HEK293 (cell line): Measurements from ENCODE around the gene ZNF175.

Source experiments
- CTCF ChIA-PET: fragments of 350-600 bp; formaldehyde crosslinking; extraction: SDS; loops from one replicate; lab custom pipeline; 2021; ENCODE audit warnings: antibody characterized with exemption; lab: Yijun Ruan, JAX
- POLR2A ChIA-PET: fragments of 300-600 bp; formaldehyde crosslinking; extraction: SDS; loops from one replicate; lab custom pipeline; 2020; ENCODE audit warnings: antibody characterized with exemption, inconsistent platforms; lab: Yijun Ruan, JAX
- H3K27ac ChIP-seq: fragments of 200-500 bp; sonication (Bioruptor generic); 2 replicates; pipeline ENCODE4 v1.5.1; 2014; ENCODE audit warnings: low read depth, low read length, control low read depth, inconsistent platforms; ENCODE audit errors: extremely low read depth
- H3K36me3 ChIP-seq, 2 experiments: fragments of 200-500 bp in 1 of 2; sonication (Bioruptor generic) in 1 of 2; 1 replicate in 1 of 2; 2 replicates in 1 of 2; pipeline ENCODE4 v1.5.1; 2014 to 2017; ENCODE audit warnings: inconsistent platforms in 2 of 2, low read length in 2 of 2; ENCODE audit not compliant: control insufficient read depth in 2 of 2, insufficient read depth in 1 of 2
- H3K4me1 ChIP-seq: fragments of 200-500 bp; sonication (Bioruptor generic); 2 replicates; pipeline ENCODE4 v1.5.1; 2014; ENCODE audit warnings: mild to moderate bottlenecking, low read length, inconsistent platforms; ENCODE audit not compliant: control insufficient read depth, insufficient read depth
- H3K4me3 ChIP-seq: 2 replicates; pipeline ENCODE4 v1.5.1; 2011; ENCODE audit warnings: low read depth, mild to moderate bottlenecking, control low read depth, low read length, moderate library complexity
- H3K9me3 ChIP-seq: fragments of 200-500 bp; sonication (Bioruptor generic); 2 replicates; pipeline ENCODE4 v1.5.1; 2014; ENCODE audit warnings: low read depth, low read length, inconsistent platforms; ENCODE audit not compliant: control insufficient read depth, insufficient read depth
- GLIS2 ChIP-seq: fragments of 450-650 bp; formaldehyde crosslinking; IDR thresholded peaks from 2 replicates; pipeline ENCODE4 v1.5.1; 2016; ENCODE audit warnings: missing biosample characterization, missing genetic modification characterization
- HOXA7 ChIP-seq: sonication (generic); formaldehyde crosslinking; IDR thresholded peaks from 2 replicates; pipeline ENCODE4 v1.8.1; 2022; ENCODE audit warnings: missing genetic modification reagents, borderline replicate concordance
- KLF1 ChIP-seq: fragments of 450-650 bp; formaldehyde crosslinking; IDR thresholded peaks from 2 replicates; pipeline ENCODE4 v1.5.1; 2016; ENCODE audit warnings: missing biosample characterization, missing genetic modification characterization
- KLF10 ChIP-seq: fragments of 450-650 bp; IDR thresholded peaks from 2 replicates; pipeline ENCODE4 v1.5.1; 2018; ENCODE audit warnings: missing biosample characterization, mild to moderate bottlenecking, missing genetic modification characterization
- KLF7 ChIP-seq: fragments of 450-650 bp; formaldehyde crosslinking; IDR thresholded peaks from 2 replicates; pipeline ENCODE4 v1.5.1; 2016; ENCODE audit warnings: missing biosample characterization, missing genetic modification characterization, borderline replicate concordance
- MYNN ChIP-seq: fragments of 450-650 bp; formaldehyde crosslinking; IDR thresholded peaks from 2 replicates; pipeline ENCODE4 v1.5.1; 2016; ENCODE audit warnings: missing biosample characterization, missing genetic modification characterization, borderline replicate concordance
- MZF1 ChIP-seq: fragments of 450-650 bp; formaldehyde crosslinking; IDR thresholded peaks from 2 replicates; pipeline ENCODE4 v1.5.1; 2017; ENCODE audit warnings: missing biosample characterization, missing genetic modification characterization, borderline replicate concordance
- OVOL3 ChIP-seq: fragments of 450-650 bp; formaldehyde crosslinking; IDR thresholded peaks from 2 replicates; pipeline ENCODE4 v1.5.1; 2016; ENCODE audit warnings: missing biosample characterization, missing genetic modification characterization
- RBAK ChIP-seq: fragments of 450-650 bp; formaldehyde crosslinking; IDR thresholded peaks from 2 replicates; pipeline ENCODE4 v1.5.1; 2016; ENCODE audit warnings: missing biosample characterization, missing genetic modification characterization
- SETDB1 ChIP-seq: IDR thresholded peaks from one replicate; pipeline ENCODE4 v1.6.1; 2017; ENCODE audit warnings: mild to moderate bottlenecking, low read length, moderate library complexity, mixed read lengths; ENCODE audit not compliant: insufficient read length
- TRIM28 ChIP-seq: IDR thresholded peaks from 2 replicates; pipeline ENCODE4 v1.6.1; 2011; ENCODE audit warnings: low read length, control low read depth, borderline replicate concordance
- ZBTB17 ChIP-seq: fragments of 450-650 bp; formaldehyde crosslinking; IDR thresholded peaks from 2 replicates; pipeline ENCODE4 v1.5.1; 2016; ENCODE audit warnings: missing biosample characterization, missing genetic modification characterization
- ZFHX2 ChIP-seq: fragments of 450-650 bp; formaldehyde crosslinking; conservative IDR thresholded peaks from 2 replicates; pipeline ENCODE4 v1.5.1; 2016; ENCODE audit warnings: missing biosample characterization, missing genetic modification characterization
- ZIC2 ChIP-seq: fragments of 450-650 bp; formaldehyde crosslinking; IDR thresholded peaks from 2 replicates; pipeline ENCODE4 v1.5.1; 2016; ENCODE audit warnings: missing biosample characterization, missing genetic modification characterization
- ZNF146 ChIP-seq: fragments of 450-650 bp; formaldehyde crosslinking; IDR thresholded peaks from 2 replicates; pipeline ENCODE4 v1.5.1; 2016; ENCODE audit warnings: missing biosample characterization, missing genetic modification characterization
- ZNF157 ChIP-seq: fragments of 450-650 bp; formaldehyde crosslinking; IDR thresholded peaks from 2 replicates; pipeline ENCODE4 v1.5.1; 2016; ENCODE audit warnings: missing biosample characterization, missing genetic modification characterization
- ZNF184 ChIP-seq: fragments of 450-650 bp; IDR thresholded peaks from 2 replicates; pipeline ENCODE4 v1.5.1; 2018; ENCODE audit warnings: missing biosample characterization, mild to moderate bottlenecking, missing genetic modification characterization
- ZNF248 ChIP-seq: fragments of 450-650 bp; formaldehyde crosslinking; IDR thresholded peaks from 2 replicates; pipeline ENCODE4 v1.5.1; 2017; ENCODE audit warnings: missing biosample characterization, missing genetic modification characterization
- ZNF394 ChIP-seq: fragments of 450-650 bp; formaldehyde crosslinking; IDR thresholded peaks from 2 replicates; pipeline ENCODE4 v1.5.1; 2016; ENCODE audit warnings: missing biosample characterization, missing genetic modification characterization, mild to moderate bottlenecking, moderate library complexity, borderline replicate concordance
- ZNF488 ChIP-seq: fragments of 450-650 bp; formaldehyde crosslinking; IDR thresholded peaks from 2 replicates; pipeline ENCODE4 v1.5.1; 2016; ENCODE audit warnings: missing biosample characterization, missing genetic modification characterization
- ZNF530 ChIP-seq: fragments of 450-650 bp; formaldehyde crosslinking; IDR thresholded peaks from 2 replicates; pipeline ENCODE4 v1.5.1; 2016; ENCODE audit warnings: low read depth, missing biosample characterization, missing genetic modification characterization
- ZNF544 ChIP-seq: fragments of 450-650 bp; formaldehyde crosslinking; IDR thresholded peaks from 2 replicates; pipeline ENCODE4 v1.5.0; 2017; ENCODE audit warnings: missing biosample characterization, missing genetic modification characterization
- ZNF560 ChIP-seq: fragments of 450-650 bp; formaldehyde crosslinking; IDR thresholded peaks from 2 replicates; pipeline ENCODE4 v1.5.1; 2017; ENCODE audit warnings: missing biosample characterization, missing genetic modification characterization, borderline replicate concordance
- ZNF571 ChIP-seq: fragments of 450-650 bp; formaldehyde crosslinking; IDR thresholded peaks from 2 replicates; pipeline ENCODE4 v1.5.0; 2017; ENCODE audit warnings: missing biosample characterization, missing genetic modification characterization
- ZSCAN4 ChIP-seq: fragments of 450-650 bp; formaldehyde crosslinking; IDR thresholded peaks from 2 replicates; pipeline ENCODE4 v1.5.1; 2017; ENCODE audit warnings: missing biosample characterization, missing genetic modification characterization
- TF ChIP-seq, protein P1 (sequence below): fragments of 450-650 bp; formaldehyde crosslinking; IDR thresholded peaks from 2 replicates; pipeline ENCODE4 v1.5.1; 2016; ENCODE audit warnings: missing biosample characterization, missing genetic modification characterization

Gene ZNF175

GRCh38 chr19:51521781-51522180 is 49.3 kb upstream of the ZNF175 start:
- no peak for TF ChIP-seq ZBTB17
- TF ChIP-seq ZIC2 (tag by site-specific recombination) = no peak
- TF ChIP-seq ZNF248 = no peak
- TF ChIP-seq, protein P1, sequence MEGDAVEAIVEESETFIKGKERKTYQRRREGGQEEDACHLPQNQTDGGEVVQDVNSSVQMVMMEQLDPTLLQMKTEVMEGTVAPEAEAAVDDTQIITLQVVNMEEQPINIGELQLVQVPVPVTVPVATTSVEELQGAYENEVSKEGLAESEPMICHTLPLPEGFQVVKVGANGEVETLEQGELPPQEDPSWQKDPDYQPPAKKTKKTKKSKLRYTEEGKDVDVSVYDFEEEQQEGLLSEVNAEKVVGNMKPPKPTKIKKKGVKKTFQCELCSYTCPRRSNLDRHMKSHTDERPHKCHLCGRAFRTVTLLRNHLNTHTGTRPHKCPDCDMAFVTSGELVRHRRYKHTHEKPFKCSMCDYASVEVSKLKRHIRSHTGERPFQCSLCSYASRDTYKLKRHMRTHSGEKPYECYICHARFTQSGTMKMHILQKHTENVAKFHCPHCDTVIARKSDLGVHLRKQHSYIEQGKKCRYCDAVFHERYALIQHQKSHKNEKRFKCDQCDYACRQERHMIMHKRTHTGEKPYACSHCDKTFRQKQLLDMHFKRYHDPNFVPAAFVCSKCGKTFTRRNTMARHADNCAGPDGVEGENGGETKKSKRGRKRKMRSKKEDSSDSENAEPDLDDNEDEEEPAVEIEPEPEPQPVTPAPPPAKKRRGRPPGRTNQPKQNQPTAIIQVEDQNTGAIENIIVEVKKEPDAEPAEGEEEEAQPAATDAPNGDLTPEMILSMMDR = no peak
- TF ChIP-seq ZNF184 (tag by site-specific recombination) = no peak
- no peak for TF ChIP-seq ZNF530 (tag by site-specific recombination)
- TF ChIP-seq ZSCAN4 (tag by site-specific recombination) = no peak
- TF ChIP-seq ZNF146 (tag by site-specific recombination) = no peak
- no peak for TF ChIP-seq MZF1 (tag by site-specific recombination)
- Histone ChIP-seq H3K36me3 (no peaks in the 10 kb centered on the region), H3K4me3 (no peak overlapping the region), H3K9me3 (no peaks in the 10 kb centered on the region), H3K27ac (no peak overlapping the region), H3K4me1 (no peaks in the 10 kb centered on the region)
- ChIA-PET POLR2A (no interaction called here), CTCF (interaction anchor here (0.5 to 0.7 kb wide), 3 partner anchors 50 to 281 kb away, joined by 3 to 5 read pairs (median 3); no protein-coding TSS in a partner anchor)

DNA sequence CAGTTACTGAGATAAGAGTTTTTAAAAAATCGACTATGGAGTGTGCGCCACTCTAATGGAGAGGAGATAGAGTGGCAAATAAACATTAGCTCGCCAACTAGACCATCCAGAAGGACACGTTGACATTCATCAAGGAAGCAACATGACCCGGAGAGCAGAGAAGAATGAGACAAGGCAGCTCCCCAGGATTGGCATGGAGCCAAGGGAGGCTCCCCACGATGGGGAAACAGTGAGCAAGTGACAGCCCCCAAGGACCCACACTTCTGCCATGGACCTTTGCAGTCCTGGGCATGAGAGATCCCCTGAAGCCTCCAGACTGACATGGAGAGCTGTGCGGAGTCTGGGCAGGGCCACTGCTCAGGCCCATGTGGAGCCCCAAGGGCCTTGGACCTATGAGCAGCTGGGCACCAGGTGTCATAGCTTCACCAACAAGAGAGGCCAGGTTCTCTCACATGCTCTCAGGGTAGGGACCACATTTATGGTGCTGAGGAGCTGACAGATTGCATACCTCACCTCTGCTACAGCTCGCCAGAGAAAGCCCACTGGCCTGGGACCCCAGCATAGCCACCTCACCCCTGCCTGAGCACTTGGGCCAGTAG is 46.3 kb upstream of the ZNF175 start:
- Histone ChIP-seq H3K9me3 (no peaks in the 10 kb centered on the region), H3K27ac (no peak overlapping the region), H3K36me3 (no peaks in the 10 kb centered on the region), H3K4me1 (no peaks in the 10 kb centered on the region)
- CTCF ChIA-PET = interaction anchor here (0.6 to 1.3 kb wide), 3 partner anchors 9 to 800 kb away, joined by 3 to 6 read pairs (median 3); no protein-coding TSS in a partner anchor
- TF ChIP-seq ZNF544 (tag by site-specific recombination) (no peak), OVOL3 (tag by site-specific recombination) (no peak), GLIS2 (tag by site-specific recombination) (no peak), ZNF571 (tag by site-specific recombination) (no peak), MYNN (tag by site-specific recombination) (no peak), SETDB1 (no peak), KLF10 (tag by site-specific recombination) (no peak), ZNF560 (tag by site-specific recombination) (no peak), HOXA7 (CRISPR knock-in tag) (no peak), KLF7 (tag by site-specific recombination) (no peak), ZNF488 (tag by site-specific recombination) (no peak), KLF1 (no peak), TRIM28 (no peak), ZFHX2 (tag by site-specific recombination) (no peak), RBAK (tag by site-specific recombination) (no peak), ZNF394 (tag by site-specific recombination) (no peak), ZNF157 (no peak)
- TF ChIP-seq, all 188 proteins: peak for 0
- H3K4me3 ChIP-seq = no peak overlapping the region
- POLR2A ChIA-PET = no interaction called here
